Upper lobe of left lung (tissue), 6 donors: ENCODE results near the gene CLRN3. TPM values are rescaled to one million over a fixed set of nuclear protein-coding genes. Genes with fewer than 3 reads are reported as not detected.

ENCODE experiments used
- ATAC-seq, 2 donors: fragments of 200-7000 bp; cut with Tn5 transposase; one replicate each; pipeline ENCODE4 v1.9.1; 2022; ENCODE audit warnings: mild to moderate bottlenecking in 2 of 2, moderate library complexity in 2 of 2; ENCODE audit not compliant: low FRiP score in 2 of 2
- DNase-seq, 2 donors: peaks; one replicate each; pipeline ENCODE4 v3.0.0-alpha.2; 2019 to 2020
- H3K27ac ChIP-seq, 4 donors: fragments of 200-600 bp; sonication (generic); one replicate each; pipeline ENCODE4 v1.5.1; 2016 to 2019
- H3K27me3 ChIP-seq, 4 donors: fragments of 200-600 bp; sonication (generic); one replicate each; pipeline ENCODE4 v1.5.1; 2017 to 2019
- H3K36me3 ChIP-seq, 4 donors: fragments of 200-600 bp; sonication (generic); one replicate each; pipeline ENCODE4 v1.5.1; 2016 to 2019
- H3K4me1 ChIP-seq, 4 donors: fragments of 200-600 bp; sonication (generic); one replicate each; pipeline ENCODE4 v1.5.1; 2018 to 2019
- H3K4me3 ChIP-seq, 4 donors: fragments of 200-600 bp; sonication (generic); one replicate each; pipeline ENCODE4 v1.5.1; 2017 to 2019; ENCODE audit warnings: mild to moderate bottlenecking in 2 of 4, moderate library complexity in 1 of 4
- H3K9me3 ChIP-seq, 4 donors: fragments of 200-600 bp; sonication (generic); one replicate each; pipeline ENCODE4 v1.5.1; 2018 to 2019
- CTCF ChIP-seq, 6 experiments: fragments of 450-650 bp in 4 of 6; fragments of 200-600 bp in 2 of 6; sonication (generic) in 2 of 6; IDR thresholded peaks; one replicate each; pipeline ENCODE4 v1.5.1; 2016 to 2019; ENCODE audit warnings: antibody characterized with exemption in 6 of 6
- EP300 ChIP-seq, 4 donors: sonication (generic); formaldehyde crosslinking; IDR thresholded peaks; one replicate each; pipeline ENCODE4 v1.5.1; 2017; ENCODE audit warnings: antibody characterized with exemption in 4 of 4, control low read depth in 2 of 4
- POLR2A ChIP-seq, 4 donors: fragments of 450-650 bp; IDR thresholded peaks; one replicate each; pipeline ENCODE4 v1.5.1; 2016 to 2017; ENCODE audit warnings: antibody characterized with exemption in 4 of 4, mild to moderate bottlenecking in 2 of 4
- POLR2AphosphoS5 ChIP-seq, 2 donors: sonication (generic); formaldehyde crosslinking; IDR thresholded peaks; one replicate each; pipeline ENCODE4 v1.5.1; 2017; ENCODE audit warnings: antibody characterized with exemption in 2 of 2
- WGBS, 2 donors: methylation state at CpG; one replicate each; pipeline ENCODE4 v1.1.5; 2017 to 2018; 5-methylcytosine and 5-hydroxymethylcytosine counted together
- total RNA-seq, 6 donors: library from RNA; depleted of rRNA in 4 of 6; stranded (reverse); fragments of >200 nt in 4 of 6; gene quantifications; one replicate each; pipeline versions ENCODE4 v1.1.0 to v1.2.1, GENCODE V29; 2016 to 2021
- donor health status: DM: no; HTN: no; CAD: no; lungs with moderate emphysema.
- donor health status: DM: no; HTN: yes; CAD: no; lungs with severe emphysema.

Gene CLRN3
- total RNA-seq, 6 donors from 2014 or later, result 0.37 to 0.49 TPM; not detected in 4

- DNase-seq (no peak), ATAC-seq (no peak)
- Histone ChIP-seq H3K36me3 (no peaks in the 10 kb centered on the region), H3K4me3 (no peak overlapping the region), H3K27ac (no peak overlapping the region), H3K4me1 (peaks cover 0 to 6% (median 1%) of the 10 kb centered on the region in 4 donors), H3K9me3 (no peaks in the 10 kb centered on the region), H3K27me3 (no peaks in the 10 kb centered on the region)
- WGBS, 2 donors, result 88 to 97% methylated on average over 7 to 10 of the region's 10 CpGs
- TF ChIP-seq POLR2A (IDR thresholded peaks at IDR 0.05) (no peak), CTCF (IDR thresholded peaks at IDR 0.05) (no peak), POLR2AphosphoS5 (IDR thresholded peaks at IDR 0.05) (no peak), EP300 (IDR thresholded peaks at IDR 0.05) (no peak)
Observed at GRCh38 chr10:127855976-127856375, 36.8 kb downstream of the CLRN3 start.

GRCh38 chr10:127855591-127855881 is 37.2 kb downstream of the CLRN3 start:
- Histone ChIP-seq H3K27ac (no peak overlapping the region), H3K9me3 (no peaks in the 10 kb centered on the region), H3K27me3 (no peaks in the 10 kb centered on the region), H3K4me1 (peaks cover 0 to 6% (median 1%) of the 10 kb centered on the region in 4 donors), H3K4me3 (no peak overlapping the region), H3K36me3 (no peaks in the 10 kb centered on the region)
- WGBS, 2 donors, result 92% methylated on average over 2 of the region's 2 CpGs; no CpG with 5 or more reads in 1 of the 2 donors
- DNase-seq (no peak), ATAC-seq (peak in 1 of 2 donors; percentile 4)
- TF ChIP-seq POLR2A (IDR thresholded peaks at IDR 0.05), result no peak
- no peak for TF ChIP-seq POLR2AphosphoS5 (IDR thresholded peaks at IDR 0.05)
- no peak for TF ChIP-seq EP300 (IDR thresholded peaks at IDR 0.05)
- TF ChIP-seq CTCF (IDR thresholded peaks at IDR 0.05), result no peak

GRCh38 chr10:127854769-127855590 is 37.8 kb downstream of the CLRN3 start:
- Histone ChIP-seq H3K27me3 (no peaks in the 10 kb centered on the region), H3K27ac (no peak overlapping the region), H3K36me3 (no peaks in the 10 kb centered on the region), H3K9me3 (no peaks in the 10 kb centered on the region), H3K4me1 (peaks cover 0 to 6% (median 1%) of the 10 kb centered on the region in 4 donors), H3K4me3 (no peak overlapping the region)
- WGBS, 2 donors, result 80 to 86% methylated on average over 14 to 15 of the region's 15 CpGs
- DNase-seq, result peak in 1 of 2 donors; percentile 77
- ATAC-seq, result peak in 1 of 2 donors; percentile 30
- TF ChIP-seq POLR2A (IDR thresholded peaks at IDR 0.05) (no peak), CTCF (IDR thresholded peaks at IDR 0.05) (no peak), POLR2AphosphoS5 (IDR thresholded peaks at IDR 0.05) (no peak), EP300 (IDR thresholded peaks at IDR 0.05) (no peak)

GRCh38 chr10:127853868-127854768 is 38.6 kb downstream of the CLRN3 start:
- Histone ChIP-seq H3K4me3 (no peak overlapping the region), H3K4me1 (peaks cover 0 to 6% (median 1%) of the 10 kb centered on the region in 4 donors), H3K27ac (no peak overlapping the region), H3K36me3 (no peaks in the 10 kb centered on the region), H3K27me3 (no peaks in the 10 kb centered on the region), H3K9me3 (no peaks in the 10 kb centered on the region)
- ATAC-seq (peak; percentile 87 to 91), DNase-seq (peak; percentile 57 to 88)
- TF ChIP-seq POLR2AphosphoS5 (IDR thresholded peaks at IDR 0.05) (no peak), CTCF (IDR thresholded peaks at IDR 0.05) (peak; percentile 70 to 92 (median 84))
- 38 to 44% methylated on average over 15 to 19 of the region's 19 CpGs for WGBS, 2 donors
